Stimulated activated CD4-positive, alpha-beta T cell treated with anti-CD3 and anti-CD28 coated beads, Interleukin-1b, Interleukin-23, amount 100 ng/mL, for 1 hour (primary cell): Measurements from ENCODE around the gene TMED9.

ENCODE experiments used
- DNase-seq, 2 donors: peaks; one replicate each; pipeline ENCODE4 v3.0.0-alpha.2; 2020; ENCODE audit warnings: low read depth in 2 of 2

TMED9 gene

DNA sequence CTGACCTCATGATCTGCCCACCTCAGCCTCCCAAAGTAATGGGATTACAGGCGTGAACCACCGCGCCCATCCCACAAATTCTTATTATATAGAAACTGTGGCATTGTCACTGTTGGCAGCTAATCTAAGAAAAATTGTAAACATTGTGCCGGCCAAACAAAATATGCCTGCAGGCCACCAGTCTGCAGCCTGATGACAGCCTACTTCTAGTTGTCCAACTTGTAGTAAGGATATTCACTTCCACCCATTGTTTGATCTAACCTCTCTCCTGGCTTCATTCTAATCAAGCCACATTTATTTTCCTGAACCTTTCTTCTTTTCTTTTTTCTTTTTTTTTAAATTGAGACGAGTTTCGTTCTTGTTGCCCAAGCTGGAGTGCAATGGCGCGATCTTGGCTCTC is 13.7 kb upstream of the TMED9 start:
- DNase-seq, result no peak

DNA sequence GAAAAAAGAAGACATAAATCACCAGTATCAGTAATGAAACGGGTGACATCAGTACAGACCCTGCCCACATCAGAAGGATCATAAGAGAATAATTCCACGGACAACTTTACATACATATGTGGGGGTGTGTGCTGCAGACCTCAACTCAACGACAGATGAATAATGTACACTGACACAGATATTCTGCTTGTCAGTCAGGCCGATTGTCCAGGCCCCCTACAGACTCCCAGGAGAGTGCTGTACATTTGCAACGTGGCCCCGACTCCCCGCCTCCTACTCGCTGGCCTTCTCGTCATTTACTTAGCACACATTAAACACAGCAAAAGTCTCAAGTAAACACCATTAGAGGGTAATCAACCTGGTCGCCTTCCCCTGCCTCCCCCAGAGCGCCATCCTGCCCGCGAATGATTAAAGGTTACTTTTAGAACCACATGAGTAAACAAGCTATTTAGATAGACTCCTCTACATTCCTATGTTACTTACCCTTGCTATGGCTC is 3.5 kb upstream of the TMED9 start:
- DNase-seq, result no peak

DNA sequence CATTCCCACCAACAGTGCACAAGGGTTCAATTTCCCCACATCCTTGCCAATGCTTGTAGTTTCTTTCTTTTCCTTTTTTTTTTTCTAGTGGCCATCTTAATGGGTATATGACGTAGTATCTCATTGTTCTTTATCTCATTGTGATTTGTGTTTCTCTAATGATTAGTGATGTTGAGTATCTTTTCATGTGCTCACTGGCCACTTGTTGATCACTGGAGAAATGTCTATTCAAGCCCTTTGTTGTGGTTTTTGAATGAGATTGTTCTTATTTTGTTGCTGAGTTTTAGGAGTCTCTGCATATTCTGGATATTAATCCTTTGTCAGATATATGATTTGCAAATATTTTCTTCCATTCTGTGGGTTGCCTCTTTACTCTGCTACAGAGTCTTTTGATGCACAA is 1.6 kb upstream of the TMED9 start:
- no peak for DNase-seq

DNA sequence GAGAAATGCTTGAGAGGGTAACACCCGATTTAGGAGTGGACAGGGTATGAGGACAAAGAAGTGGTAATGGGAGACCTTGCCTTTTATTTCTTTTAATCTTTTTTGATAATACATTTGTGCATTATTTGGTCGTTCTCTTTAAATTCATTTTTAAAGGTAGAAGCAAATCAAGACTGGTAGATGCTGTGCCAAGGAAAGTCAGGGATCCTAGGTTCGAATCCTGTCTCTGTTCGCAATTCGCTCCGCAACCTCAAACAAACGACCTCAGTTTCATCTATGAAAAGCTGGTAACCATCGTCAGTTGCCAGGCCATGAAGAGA is 353 bp upstream of the TMED9 start:
- no peak for DNase-seq

GRCh38 chr5:177592905-177593304 is 902 bp downstream of the TMED9 start:
- DNase-seq, result no peak

- DNase-seq, result no peak
Observed at GRCh38 chr5:177593511-177593910, 1.5 kb downstream of the TMED9 start.

DNA sequence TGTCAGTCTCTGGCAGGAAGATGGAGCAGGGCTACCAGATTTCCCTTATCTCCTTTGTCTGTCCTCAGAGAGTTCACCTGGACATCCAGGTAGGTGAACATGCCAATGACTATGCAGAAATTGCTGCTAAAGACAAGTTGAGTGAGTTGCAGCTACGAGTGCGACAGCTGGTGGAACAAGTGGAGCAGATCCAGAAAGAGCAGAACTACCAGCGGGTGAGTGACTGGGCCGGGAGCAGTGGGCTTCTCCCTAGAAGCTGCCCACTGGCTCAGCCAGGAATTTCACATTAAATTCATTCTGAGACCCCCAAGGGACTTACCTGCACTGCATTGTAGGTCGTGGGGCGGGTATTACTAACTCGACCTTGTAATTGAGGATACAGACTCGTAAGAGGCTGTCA is 2.1 kb downstream of the TMED9 start:
- no peak for DNase-seq

GRCh38 chr5:177595026-177595585 is 3.1 kb downstream of the TMED9 start:
- no peak for DNase-seq

GRCh38 chr5:177595991-177596774 is 4.2 kb downstream of the TMED9 start:
- no peak for DNase-seq

GRCh38 chr5:177596775-177597238 is 4.8 kb downstream of the TMED9 start:
- no peak for DNase-seq

GRCh38 chr5:177598477-177598876 is 6.5 kb downstream of the TMED9 start:
- no peak for DNase-seq

DNA sequence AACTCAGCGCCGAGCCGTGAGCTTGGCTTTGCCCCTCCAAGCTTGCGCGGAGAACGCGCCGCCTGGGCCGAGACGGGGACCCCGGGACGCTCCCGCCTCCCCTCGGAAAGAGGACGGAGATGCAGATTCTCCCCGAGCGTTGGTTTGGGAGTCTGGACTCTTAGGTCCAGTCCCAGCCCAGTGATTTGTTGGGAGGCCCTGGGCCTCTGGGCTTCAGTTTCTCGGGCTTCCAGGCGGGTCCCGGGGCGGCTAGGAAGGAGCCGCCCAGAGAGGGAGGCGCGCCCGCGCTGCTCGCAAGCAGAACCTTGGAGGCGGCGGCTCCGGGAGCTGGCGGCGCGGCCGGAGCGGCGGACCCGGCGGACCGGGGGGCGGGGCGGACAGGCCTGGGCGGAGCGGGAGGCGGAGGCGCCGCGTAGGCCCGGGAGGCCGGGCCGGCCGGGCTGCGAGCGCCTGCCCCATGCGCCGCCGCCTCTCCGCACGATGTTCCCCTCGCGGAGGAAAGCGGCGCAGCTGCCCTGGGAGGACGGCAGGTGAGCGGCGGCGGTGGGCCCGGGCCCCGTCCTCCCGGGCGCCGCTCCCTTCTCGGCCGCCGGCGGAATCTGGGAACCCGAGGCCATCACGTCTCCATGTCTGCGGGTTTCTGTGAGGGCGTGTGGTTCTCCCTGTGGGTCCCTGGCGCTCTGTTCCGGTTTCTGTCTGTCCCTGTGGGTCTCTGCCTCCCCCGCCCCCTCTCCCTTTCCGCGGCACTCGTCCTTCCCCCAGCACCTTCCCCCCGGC is 7.9 kb downstream of the TMED9 start, which contains the start of gene B4GALT7:
Gene B4GALT7 (plus strand): TSS at position 402 of the 777 bp plus-strand sequence. CDS start 79 bp downstream, at position 481.
- DNase-seq, result peak; percentile 75 to 84

DNA sequence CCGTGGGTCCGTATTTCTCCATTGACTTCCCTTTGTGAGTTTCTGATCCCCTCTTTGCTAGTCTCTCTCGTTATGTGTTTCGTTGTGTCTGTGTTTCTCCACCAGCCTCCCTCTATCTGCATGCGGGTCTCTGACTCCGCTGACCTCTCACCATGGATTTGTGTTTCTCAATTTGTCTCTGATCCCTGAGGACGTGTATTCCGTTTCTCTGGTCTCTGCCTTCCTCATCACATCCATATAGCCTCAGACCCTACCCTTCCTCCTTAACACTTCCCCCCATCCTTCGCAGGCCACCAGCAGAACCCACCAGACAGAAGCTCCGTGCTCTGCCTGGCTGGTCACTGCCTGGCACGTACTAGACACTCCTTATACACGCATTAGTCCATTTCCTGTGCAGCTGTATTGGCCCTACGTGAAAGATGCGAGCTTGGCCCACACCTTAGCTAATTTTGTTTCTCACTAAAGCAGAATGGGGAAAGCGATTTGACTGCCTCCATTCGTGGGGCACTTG is 8.6 kb downstream of the TMED9 start:
- DNase-seq, result no peak

- no peak for DNase-seq
Observed at GRCh38 chr5:177601126-177601525, 9.1 kb downstream of the TMED9 start.

DNA sequence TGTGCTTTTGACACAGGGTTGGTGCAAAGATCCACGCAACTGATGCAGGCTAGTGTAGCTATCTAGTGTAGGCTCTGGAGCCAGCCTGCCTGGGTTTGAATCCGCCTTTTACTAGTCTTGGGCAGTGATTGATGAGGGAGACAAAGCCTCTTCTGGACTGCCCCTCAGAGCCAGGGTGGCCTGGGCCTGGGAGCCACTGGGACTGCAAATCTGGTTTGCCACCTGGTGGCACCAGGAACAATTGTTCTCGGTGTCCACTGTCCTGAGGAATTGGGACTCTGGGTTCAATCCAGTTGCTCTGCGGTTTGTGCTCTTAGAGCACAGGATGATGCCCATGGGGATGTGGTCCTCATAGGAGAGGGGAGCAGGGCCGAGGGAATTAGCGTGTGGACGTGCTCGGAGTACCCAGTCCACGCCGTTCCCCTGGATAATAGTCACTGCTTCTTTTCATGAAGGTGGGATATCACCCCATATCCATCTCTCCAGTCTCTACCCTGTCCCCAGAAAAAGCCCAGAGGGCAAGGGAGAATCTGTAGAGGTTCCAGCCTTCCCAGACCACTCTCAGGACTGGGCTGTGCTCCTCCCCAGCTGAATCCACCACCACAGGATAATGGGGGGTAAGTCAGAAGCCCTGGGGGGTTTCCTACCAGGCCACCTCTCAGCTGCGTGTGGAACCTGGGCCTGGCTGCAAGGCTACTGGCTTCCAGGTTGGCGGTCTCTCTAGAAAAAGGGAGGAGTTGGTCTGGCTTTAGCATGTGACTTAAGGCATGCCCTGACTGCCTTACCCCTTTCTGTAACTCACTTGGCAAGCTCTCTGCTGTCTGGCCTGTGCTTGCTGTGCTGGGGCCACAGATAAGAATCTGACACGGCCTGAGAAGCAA is 9.8 kb downstream of the TMED9 start:
- DNase-seq, result no peak

DNA sequence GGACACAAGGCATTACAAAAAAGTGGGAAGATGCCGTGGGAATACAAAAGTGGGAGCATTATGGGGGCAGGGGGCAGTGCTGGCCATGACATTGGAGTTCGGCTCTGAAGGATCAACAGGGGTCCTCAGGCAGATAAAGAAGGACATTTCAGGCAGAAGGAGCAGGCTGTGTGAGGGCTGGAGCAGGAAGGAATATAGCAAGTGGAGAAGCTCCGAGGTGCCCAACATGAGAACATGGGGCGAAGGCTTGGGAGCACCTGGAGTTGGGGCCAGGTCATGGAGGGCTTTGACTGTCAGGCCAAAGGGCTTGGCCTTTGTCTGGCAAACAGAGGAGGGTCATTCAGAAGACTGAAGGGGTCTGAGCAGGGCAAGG is 10.4 kb downstream of the TMED9 start:
- no peak for DNase-seq

DNA sequence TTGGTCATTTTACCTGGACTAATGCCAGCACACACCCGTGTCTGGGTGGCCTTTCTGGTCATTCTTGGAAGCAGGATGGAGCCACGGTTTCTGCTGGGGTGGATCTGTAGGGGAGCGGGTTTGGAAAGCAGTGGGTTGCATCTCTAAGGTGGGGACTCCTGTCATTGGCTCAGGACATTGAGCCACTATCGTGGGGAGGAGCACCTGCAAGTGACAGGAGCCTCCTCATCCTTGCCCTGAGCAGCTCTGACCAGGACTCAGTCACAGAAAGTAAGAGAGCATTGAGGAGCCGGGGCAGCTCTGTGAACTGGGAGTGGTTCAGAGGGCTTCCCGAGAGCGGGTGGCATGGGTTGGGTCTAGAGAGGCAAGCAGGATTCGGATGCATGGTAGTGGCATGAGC is 11.6 kb downstream of the TMED9 start:
- DNase-seq, result no peak

GRCh38 chr5:177604116-177604521 is 12.1 kb downstream of the TMED9 start:
- DNase-seq, result no peak

GRCh38 chr5:177604656-177605055 is 12.7 kb downstream of the TMED9 start:
- DNase-seq, result no peak

- no peak for DNase-seq
Observed at GRCh38 chr5:177605078-177605477, 13.1 kb downstream of the TMED9 start.

DNA sequence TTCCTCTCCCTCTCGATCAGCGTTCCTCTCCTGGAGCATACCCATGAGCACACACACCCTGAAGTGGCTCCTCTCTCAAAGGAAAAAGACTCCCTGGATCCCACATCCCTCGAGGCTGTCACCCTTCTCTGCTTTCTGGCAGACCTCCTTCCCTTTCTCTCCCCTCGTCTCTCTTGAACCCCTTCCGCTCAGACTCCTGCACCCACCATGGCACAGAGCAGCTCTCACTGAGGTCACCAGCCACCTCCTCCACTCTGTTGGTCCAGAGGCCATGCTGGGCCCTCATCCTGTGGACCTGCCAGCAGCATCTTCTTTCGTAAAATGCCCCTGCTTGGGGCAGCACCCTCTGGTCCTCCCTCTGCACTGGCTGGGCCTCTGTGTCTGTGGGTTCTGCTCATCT is 13.7 kb downstream of the TMED9 start:
- no peak for DNase-seq
